GM21737 (cell line): ENCODE measurements around the gene FASN.
A peak's percentile ranks its signal among the peaks of the same experiment; 100 is the strongest.

ENCODE experiments used
- ATAC-seq: cut with Tn5 transposase; IDR thresholded peaks from one replicate; pipeline ENCODE4 v1.9.1; 2021; ENCODE audit warnings: mild to moderate bottlenecking, moderate library complexity; ENCODE audit not compliant: unreplicated experiment

Gene FASN

DNA sequence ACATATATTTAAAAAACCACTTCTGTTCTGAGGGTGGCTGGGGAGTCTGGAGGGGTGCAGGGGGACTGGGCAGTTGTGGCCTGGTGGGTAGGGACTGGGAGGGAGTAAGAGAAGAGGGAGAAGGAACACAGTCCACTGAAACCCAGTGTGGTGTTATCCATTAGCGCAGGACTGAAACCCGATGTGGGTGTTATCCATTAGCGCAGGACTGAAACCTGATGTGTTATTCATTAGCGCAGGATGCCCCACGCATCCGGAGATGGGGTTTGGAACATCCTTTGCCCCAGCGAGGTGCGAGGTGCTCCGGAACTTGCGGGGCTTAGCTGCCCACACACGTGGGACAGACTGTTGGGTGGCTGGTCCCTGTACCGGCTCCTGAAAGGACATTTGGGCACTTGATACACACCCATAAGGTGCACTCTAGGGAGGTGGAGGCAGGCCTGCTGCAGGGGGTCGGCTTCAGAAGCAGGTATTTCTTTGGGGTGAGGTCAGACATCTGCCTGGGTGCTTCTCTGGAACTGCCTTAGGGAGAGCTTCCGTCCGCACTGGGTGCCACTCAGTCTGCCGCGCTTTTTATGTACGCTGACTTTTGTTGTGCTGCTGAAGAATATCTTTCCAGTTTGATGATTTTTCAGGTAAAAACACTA lies 20.3 kb upstream of the FASN start:
- no peak for ATAC-seq

DNA sequence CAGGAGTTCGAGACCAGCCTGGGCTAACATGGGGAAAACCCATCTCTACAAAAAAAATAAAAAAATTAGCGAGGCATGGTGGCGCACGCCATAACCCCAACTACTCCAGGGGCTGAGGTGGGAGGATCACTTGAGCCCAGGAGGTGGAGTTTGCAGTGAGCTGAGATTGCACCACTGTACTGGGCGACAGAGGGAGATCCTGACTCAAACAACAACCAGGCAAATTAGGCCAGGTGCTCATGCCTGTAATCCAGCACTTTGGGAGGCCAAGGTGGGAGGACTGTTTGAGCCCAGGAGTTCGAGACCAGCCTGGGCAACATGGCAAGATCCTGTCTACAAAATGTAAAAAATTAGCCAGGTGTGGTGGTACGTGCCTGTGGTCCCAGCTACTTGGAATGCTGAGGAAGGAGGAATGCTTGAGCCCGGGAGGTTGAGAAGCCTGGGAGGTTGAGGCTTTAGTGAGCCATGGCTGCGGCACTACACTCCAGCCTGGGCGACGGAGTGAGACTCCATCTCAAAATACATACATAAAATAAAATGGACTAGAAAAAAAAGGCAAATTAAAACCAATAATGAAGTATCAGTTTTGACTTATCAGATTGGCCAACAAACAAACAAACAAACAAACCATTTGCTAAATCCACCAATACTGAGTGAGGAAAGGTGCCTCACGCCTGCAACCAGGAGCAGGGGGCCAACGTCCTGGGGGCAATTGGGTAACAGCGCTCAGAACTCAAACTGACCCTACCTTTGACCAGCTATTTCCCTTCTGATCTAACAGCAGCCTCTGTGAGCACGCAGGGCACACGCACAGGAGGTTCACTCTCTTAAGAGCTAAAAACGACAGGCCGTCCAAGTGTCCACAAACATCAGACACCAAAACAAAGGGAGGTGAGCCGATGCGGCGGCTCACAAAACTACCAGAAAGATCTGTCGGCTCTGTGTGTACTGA lies 19.4 kb upstream of the FASN start:
- no peak for ATAC-seq

- no peak for ATAC-seq
Observed at GRCh38 chr17:82116246-82116645, 18.2 kb upstream of the FASN start.

GRCh38 chr17:82114872-82115271 lies 16.8 kb upstream of the FASN start:
- no peak for ATAC-seq

DNA sequence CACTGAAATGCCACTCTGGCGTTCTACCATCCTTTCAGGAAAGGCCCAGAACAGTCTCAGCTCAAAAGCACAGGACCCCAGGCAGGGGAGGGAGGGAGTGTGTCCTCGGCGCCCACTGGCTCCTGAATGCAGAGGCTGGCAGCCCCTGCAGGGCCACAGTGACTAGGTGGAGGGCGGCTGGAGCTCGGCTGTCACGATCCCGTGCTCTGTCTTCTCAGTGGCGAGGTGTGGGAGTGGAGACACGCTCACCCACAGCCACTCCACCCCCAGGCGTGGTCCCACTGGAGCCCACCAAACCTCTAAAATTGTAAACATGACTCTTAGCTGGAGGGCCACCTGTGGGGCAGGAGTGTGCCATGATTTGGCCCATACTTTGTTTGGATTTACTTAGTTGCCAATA lies 16.4 kb upstream of the FASN start:
- ATAC-seq, result no peak

- no peak for ATAC-seq
Observed at GRCh38 chr17:82113941-82114340, 15.9 kb upstream of the FASN start.

DNA sequence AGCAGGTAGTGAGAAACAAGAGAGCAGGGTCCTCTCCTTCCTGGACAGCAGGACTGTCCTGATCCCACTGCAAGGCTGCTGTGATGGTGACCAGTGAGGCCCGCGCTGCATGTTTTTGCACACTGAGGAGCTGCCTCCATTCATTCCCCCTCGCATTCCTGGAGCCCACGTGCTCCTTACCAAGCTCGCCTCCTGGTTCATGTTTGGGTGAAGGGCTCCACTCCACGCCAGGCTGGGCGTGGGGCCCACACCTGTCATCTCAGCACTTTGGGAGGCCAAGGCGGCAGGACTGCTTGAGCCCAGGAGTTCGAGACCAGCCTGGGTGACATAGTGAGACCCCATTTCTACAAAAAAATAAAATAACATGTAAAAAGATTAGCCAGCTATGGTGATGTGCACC lies 15.4 kb upstream of the FASN start:
- no peak for ATAC-seq

GRCh38 chr17:82112914-82113311 lies 14.9 kb upstream of the FASN start:
- ATAC-seq, result no peak

GRCh38 chr17:82112181-82112913 lies 14.3 kb upstream of the FASN start:
- ATAC-seq, result no peak

DNA sequence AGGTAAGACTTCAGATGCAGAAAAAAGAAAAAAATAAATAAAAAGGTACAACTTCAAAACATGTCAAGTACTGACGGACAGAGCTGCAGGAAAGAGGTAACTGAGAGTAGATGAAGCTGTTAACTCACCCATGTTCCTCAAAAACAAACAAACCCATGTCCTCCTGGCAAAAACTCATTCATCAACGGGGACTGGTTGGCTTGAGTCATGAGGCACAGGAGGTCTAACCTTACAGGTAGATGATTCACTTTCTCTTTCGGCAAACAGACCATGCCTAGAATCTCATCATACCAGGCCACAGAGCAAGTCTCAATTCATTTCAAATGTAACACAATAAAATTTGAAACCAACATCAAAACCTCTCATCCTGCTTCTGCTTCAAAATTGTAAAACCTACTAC lies 12.3 kb upstream of the FASN start:
- no peak for ATAC-seq

GRCh38 chr17:82108961-82109475 lies 11.0 kb upstream of the FASN start:
- ATAC-seq, result no peak

GRCh38 chr17:82108496-82108945 lies 10.5 kb upstream of the FASN start:
- ATAC-seq, result no peak

DNA sequence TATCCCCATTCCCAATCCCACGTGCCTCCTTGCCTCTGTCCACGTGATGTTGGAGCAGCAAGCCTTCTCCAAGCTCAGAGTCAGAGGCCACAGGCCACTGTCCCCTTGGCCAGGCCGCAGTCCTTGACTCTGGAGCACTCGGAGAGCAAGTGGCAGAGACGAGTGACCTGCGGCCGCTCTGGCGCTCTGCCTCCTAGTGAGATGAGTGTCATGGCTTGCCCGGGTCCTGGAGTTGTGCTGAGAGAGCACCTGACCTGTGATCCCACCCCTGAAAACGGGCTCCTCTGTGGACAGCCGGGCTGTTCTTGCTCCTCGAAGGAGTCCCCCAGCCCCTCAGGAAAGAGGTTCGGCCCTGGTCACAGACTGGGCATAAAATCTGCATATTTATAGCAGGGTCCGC lies 10.0 kb upstream of the FASN start:
- ATAC-seq, result no peak

GRCh38 chr17:82107341-82107860 lies 9.4 kb upstream of the FASN start:
- ATAC-seq, result no peak

DNA sequence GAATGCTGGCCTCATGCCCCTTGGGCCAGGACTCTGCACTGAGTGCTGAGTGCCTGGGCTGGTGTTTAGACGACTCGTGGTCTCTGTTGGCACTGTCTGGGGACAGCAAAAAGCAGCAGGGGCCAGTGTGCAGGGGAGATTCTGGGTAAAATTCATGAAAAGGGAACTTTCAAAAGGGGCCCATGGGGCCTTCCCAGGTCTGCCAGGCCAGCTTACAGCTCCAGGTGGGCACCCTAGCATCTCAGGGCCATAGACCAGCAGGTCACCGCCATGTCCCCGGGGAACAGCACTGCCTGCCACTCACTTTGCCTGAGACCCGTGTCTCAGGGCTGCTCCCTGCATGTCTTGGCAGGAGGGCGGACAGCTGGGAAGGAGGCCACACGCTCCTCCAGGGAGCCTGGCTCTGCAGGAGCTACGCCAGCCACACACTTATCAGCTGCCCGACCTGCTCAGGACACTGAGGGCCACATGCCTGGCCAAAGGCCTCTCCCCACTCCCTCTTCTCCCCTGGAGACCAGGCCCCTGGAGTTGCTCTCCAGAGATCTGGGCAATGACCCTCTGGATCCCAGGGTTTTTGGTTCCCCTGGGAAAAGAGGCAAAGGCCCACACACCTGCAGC lies 8.8 kb upstream of the FASN start:
- no peak for ATAC-seq

GRCh38 chr17:82105882-82106687 lies 8.0 kb upstream of the FASN start:
- peak; percentile 64 for ATAC-seq

DNA sequence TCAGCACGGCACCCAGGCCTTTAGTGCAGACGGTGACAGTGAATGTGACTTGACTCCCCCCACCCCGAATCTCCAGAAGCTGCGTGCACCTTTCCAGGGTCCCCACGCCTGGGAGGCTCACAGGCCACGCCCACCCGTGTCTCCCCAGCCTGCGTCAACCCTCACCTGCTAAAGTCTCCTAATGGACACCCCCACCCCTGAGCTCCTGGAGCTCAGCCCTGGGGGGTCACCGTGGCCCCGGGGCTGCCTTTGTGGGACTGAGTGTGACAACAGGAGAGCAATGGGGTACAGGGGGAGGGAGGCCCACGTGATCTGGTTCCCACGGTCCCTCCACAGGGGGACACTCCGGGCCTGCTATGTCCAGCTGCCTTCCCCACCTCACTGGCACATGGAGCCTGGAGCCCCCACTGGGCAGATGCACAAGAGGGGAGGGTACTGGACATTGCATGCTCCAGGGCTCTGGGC lies 7.4 kb upstream of the FASN start:
- no peak for ATAC-seq

GRCh38 chr17:82104797-82105416 lies 6.9 kb upstream of the FASN start:
- ATAC-seq, result no peak
